Mesenchymal stem cell (in vitro differentiated cells and primary cell): Measurements from ENCODE around the gene ALDH1L2.

Experiments
- DNase-seq: peaks from one replicate; pipeline ENCODE4 v3.0.0-alpha.2; 2013
- H2AFZ ChIP-seq: one replicate; pipeline ENCODE4 v1.6.1; 2013; ENCODE audit warnings: low read depth, mild to moderate bottlenecking, control low read depth, inconsistent platforms, low read length, moderate library complexity
- H2AK5ac ChIP-seq: 2 replicates; pipeline ENCODE4 v1.6.1; 2013; ENCODE audit warnings: low read length, moderate library complexity, mild to moderate bottlenecking, inconsistent platforms; ENCODE audit not compliant: severe bottlenecking
- H2BK120ac ChIP-seq: one replicate; pipeline ENCODE4 v1.6.1; 2013; ENCODE audit warnings: low read depth, mild to moderate bottlenecking, inconsistent platforms, low read length, moderate library complexity
- H2BK12ac ChIP-seq, 2 experiments: one replicate each; pipeline ENCODE4 v1.6.1; 2013; ENCODE audit warnings: inconsistent platforms in 2 of 2, low read length in 2 of 2, mild to moderate bottlenecking in 2 of 2, moderate library complexity in 2 of 2, control low read depth in 1 of 2
- H2BK15ac ChIP-seq: one replicate; pipeline ENCODE4 v1.6.1; 2013; ENCODE audit warnings: mild to moderate bottlenecking, low read depth, inconsistent platforms; ENCODE audit not compliant: poor library complexity, severe bottlenecking
- H2BK5ac ChIP-seq: 2 replicates; pipeline ENCODE4 v1.6.1; 2013; ENCODE audit warnings: low read depth, mild to moderate bottlenecking, low read length, control low read depth, inconsistent platforms; ENCODE audit not compliant: poor library complexity, severe bottlenecking
- H3K14ac ChIP-seq, 2 experiments: one replicate each; pipeline ENCODE4 v1.6.1; 2013; ENCODE audit warnings: inconsistent platforms in 2 of 2, low read length in 2 of 2, control low read depth in 1 of 2, mild to moderate bottlenecking in 1 of 2, moderate library complexity in 1 of 2
- H3K18ac ChIP-seq, 2 experiments: one replicate each; pipeline ENCODE4 v1.6.1; 2013; ENCODE audit warnings: inconsistent platforms in 2 of 2, low read length in 2 of 2, control low read depth in 1 of 2, low read depth in 1 of 2, mild to moderate bottlenecking in 1 of 2
- H3K23ac ChIP-seq, 2 experiments: one replicate each; pipeline ENCODE4 v1.6.1; 2013; ENCODE audit warnings: inconsistent platforms in 2 of 2, low read length in 2 of 2, mild to moderate bottlenecking in 2 of 2, moderate library complexity in 2 of 2, control low read depth in 1 of 2
- H3K27ac ChIP-seq: 2 replicates; pipeline ENCODE4 v1.5.1; 2013; ENCODE audit warnings: mild to moderate bottlenecking, moderate library complexity, low read length, control low read depth, inconsistent platforms; ENCODE audit not compliant: poor library complexity, severe bottlenecking
- H3K27me3 ChIP-seq, 2 experiments: 2 replicates each; pipeline versions ENCODE4 v1.6.1 to v1.7.0; 2013; ENCODE audit warnings: low read length in 2 of 2, mild to moderate bottlenecking in 2 of 2, moderate library complexity in 2 of 2, control low read depth in 1 of 2, inconsistent platforms in 1 of 2; ENCODE audit not compliant: control insufficient read depth in 1 of 2, insufficient read depth in 1 of 2
- H3K36me3 ChIP-seq, 2 experiments: 2 replicates each; pipeline versions ENCODE4 v1.6.1 to v1.7.0; 2013; ENCODE audit warnings: low read length in 2 of 2, control low read depth in 1 of 2, inconsistent platforms in 1 of 2, low read depth in 1 of 2, mild to moderate bottlenecking in 1 of 2; ENCODE audit not compliant: insufficient read depth in 2 of 2, control insufficient read depth in 1 of 2
- H3K4ac ChIP-seq, 2 experiments: one replicate each; pipeline ENCODE4 v1.6.1; 2013; ENCODE audit warnings: inconsistent platforms in 2 of 2, low read length in 2 of 2, mild to moderate bottlenecking in 2 of 2, moderate library complexity in 2 of 2, control low read depth in 1 of 2, low read depth in 1 of 2
- H3K4me1 ChIP-seq: 2 replicates; pipeline ENCODE4 v1.6.1; 2013; ENCODE audit warnings: low read depth, low read length, control low read depth; ENCODE audit not compliant: control insufficient read depth, insufficient read depth
- H3K4me2 ChIP-seq: 2 replicates; pipeline ENCODE4 v1.6.1; 2013; ENCODE audit warnings: low read length, mild to moderate bottlenecking, inconsistent platforms; ENCODE audit not compliant: poor library complexity, severe bottlenecking
- H3K4me3 ChIP-seq, 2 experiments: 2 replicates each; pipeline versions ENCODE4 v1.5.1 to v1.7.0; 2013; ENCODE audit warnings: low read length in 2 of 2, mild to moderate bottlenecking in 2 of 2, control low read depth in 1 of 2, low read depth in 1 of 2; ENCODE audit not compliant: insufficient read depth in 1 of 2
- H3K79me1 ChIP-seq: replicated peaks from 2 replicates; pipeline ENCODE4 v1.6.1; 2013; ENCODE audit warnings: mild to moderate bottlenecking, control low read depth, low read length, inconsistent platforms; ENCODE audit not compliant: poor library complexity, severe bottlenecking
- H3K9ac ChIP-seq: 2 replicates; pipeline ENCODE4 v1.7.0; 2013; ENCODE audit warnings: mild to moderate bottlenecking, low read length, moderate library complexity
- H3K9me3 ChIP-seq: 2 replicates; pipeline ENCODE4 v1.7.0; 2013; ENCODE audit warnings: mild to moderate bottlenecking, low read length; ENCODE audit not compliant: control insufficient read depth
- H4K8ac ChIP-seq: one replicate; pipeline ENCODE4 v1.6.1; 2013; ENCODE audit warnings: inconsistent platforms, mild to moderate bottlenecking, low read length, moderate library complexity
- H4K91ac ChIP-seq: one replicate; pipeline ENCODE4 v1.6.1; 2013; ENCODE audit warnings: mild to moderate bottlenecking, low read length, inconsistent platforms
- WGBS: methylation state at CpG from one replicate; pipeline ENCODE4 v1.1.7; 2013; ENCODE audit warnings: mixed read lengths; 5-methylcytosine and 5-hydroxymethylcytosine counted together

ALDH1L2 gene

DNA sequence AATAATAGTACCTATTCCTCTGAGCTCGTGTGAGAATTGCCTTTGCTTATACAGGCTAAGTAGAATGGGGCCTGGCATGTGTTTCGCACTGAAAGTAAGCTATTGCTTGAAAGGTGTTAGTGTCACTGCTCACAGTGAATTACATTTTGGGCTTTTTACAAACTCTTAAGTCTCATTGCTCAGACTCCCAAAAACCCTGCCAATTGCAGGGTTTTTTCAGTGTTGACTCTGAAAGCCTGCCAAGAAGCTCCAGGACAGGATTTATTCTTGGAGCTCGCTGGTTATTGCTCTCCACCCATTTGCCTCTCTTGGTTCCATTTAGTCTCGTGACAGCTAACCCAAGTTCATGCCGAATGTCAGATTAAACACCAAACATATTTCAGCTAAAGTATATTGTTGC is 58.4 kb downstream of the ALDH1L2 start:
- Histone ChIP-seq H3K27ac (no peak overlapping the region), H4K91ac (no peak overlapping the region), H3K36me3 (peaks cover 3 to 67% of the 10 kb centered on the region in 2 experiments), H2AFZ (no peak overlapping the region), H3K4ac (no peak overlapping the region), H2BK15ac (no peak overlapping the region), H2BK5ac (no peak overlapping the region), H2BK12ac (no peak overlapping the region), H3K4me1 (no peaks in the 10 kb centered on the region), H3K9ac (peak overlapping the region; percentile 10), H3K18ac (no peak overlapping the region), H2BK120ac (no peak overlapping the region), H3K4me2 (no peak overlapping the region), H3K14ac (no peak overlapping the region), H3K79me1 (no peaks in the 10 kb centered on the region), H3K23ac (no peak overlapping the region), H3K4me3 (no peak overlapping the region), H4K8ac (no peak overlapping the region), H3K9me3 (no peaks in the 10 kb centered on the region), H2AK5ac (no peak overlapping the region), H3K27me3 (no peaks in the 10 kb centered on the region)
- DNase-seq, result no peak
- whole genome bisulfite sequencing, result 67% methylated on average over 4 of the region's 5 CpGs

DNA sequence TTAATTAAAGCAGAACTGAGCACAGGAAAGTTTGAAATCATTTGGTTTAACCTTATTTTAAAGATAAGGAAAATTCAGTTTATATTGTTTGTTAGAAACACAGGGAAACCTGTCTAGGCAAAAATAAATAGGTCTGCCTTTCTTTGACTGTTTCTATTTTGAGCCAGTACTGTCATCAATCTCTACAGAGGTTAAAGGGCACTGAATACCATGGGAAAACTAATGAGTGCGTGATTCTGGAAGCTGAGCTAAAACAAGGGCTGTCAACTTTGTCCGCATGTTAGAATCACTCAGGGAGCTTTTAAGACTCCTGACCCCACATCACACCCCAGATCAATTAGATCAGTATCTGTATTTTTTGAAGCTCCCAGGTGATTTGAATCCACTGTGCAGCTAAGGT is 59.3 kb downstream of the ALDH1L2 start:
- no peak overlapping the region for H2BK5ac ChIP-seq
- H3K9ac ChIP-seq, result no peak overlapping the region
- no peak overlapping the region for H2BK15ac ChIP-seq
- no peak overlapping the region for H3K4ac ChIP-seq
- H4K8ac ChIP-seq, result no peak overlapping the region
- no peak overlapping the region for H3K27ac ChIP-seq
- no peaks in the 10 kb centered on the region for H3K9me3 ChIP-seq
- no peak overlapping the region for H3K23ac ChIP-seq
- no peaks in the 10 kb centered on the region for H3K4me1 ChIP-seq
- H3K4me2 ChIP-seq, result no peak overlapping the region
- WGBS, result 47% methylated on average over 2 of the region's 2 CpGs
- no peak overlapping the region for H3K4me3 ChIP-seq
- H2BK120ac ChIP-seq, result no peak overlapping the region
- H3K36me3 ChIP-seq, result peaks cover 3 to 67% of the 10 kb centered on the region in 2 experiments
- no peak overlapping the region for H2BK12ac ChIP-seq
- peak; percentile 55 for DNase-seq
- H2AFZ ChIP-seq, result no peak overlapping the region
- H3K18ac ChIP-seq, result no peak overlapping the region
- H2AK5ac ChIP-seq, result no peak overlapping the region
- no peak overlapping the region for H3K14ac ChIP-seq
- H3K27me3 ChIP-seq, result no peaks in the 10 kb centered on the region
- no peak overlapping the region for H4K91ac ChIP-seq
- H3K79me1 ChIP-seq, result no peaks in the 10 kb centered on the region

DNA sequence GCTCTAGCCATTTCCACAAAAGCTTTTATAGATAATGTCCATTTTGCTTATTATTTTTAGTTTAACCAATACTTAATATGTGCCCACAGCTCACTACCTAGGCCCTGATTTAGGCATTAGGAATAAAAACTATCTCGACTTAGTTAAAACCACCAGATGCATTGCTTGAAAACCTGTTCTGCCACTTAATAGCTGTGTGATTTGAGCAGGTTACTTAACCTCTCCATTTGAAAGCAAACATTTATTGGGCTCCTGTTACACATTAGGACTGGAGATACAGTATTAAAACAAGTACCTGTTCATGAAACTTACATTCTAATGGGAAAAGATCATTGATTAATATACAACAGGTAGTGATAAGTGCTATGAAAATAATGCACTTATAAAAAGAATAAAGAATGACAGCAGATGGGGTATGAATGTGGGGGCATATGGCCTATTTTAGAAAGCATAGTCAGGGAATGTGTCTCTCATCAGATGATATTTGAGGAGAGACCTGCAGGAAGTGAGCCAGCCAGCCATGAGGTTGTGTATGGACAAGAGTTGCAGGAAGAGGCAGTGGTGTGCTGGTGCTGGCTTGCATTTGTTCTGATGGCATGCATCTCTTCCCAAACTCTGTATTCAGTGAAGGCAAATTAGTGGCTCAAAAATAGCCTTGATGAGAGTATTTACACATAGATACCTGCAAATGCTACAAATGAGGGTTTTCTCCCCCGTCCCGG is 63.9 kb downstream of the ALDH1L2 start:
- Histone ChIP-seq H3K4ac (no peak overlapping the region), H3K27me3 (no peaks in the 10 kb centered on the region), H3K4me1 (no peaks in the 10 kb centered on the region), H3K18ac (no peak overlapping the region), H3K9me3 (no peaks in the 10 kb centered on the region), H3K14ac (no peak overlapping the region), H3K36me3 (peaks cover 7 to 67% of the 10 kb centered on the region in 2 experiments), H2BK12ac (no peak overlapping the region), H3K79me1 (peaks cover 2% of the 10 kb centered on the region), H3K4me3 (no peak overlapping the region), H4K91ac (no peak overlapping the region), H2AK5ac (no peak overlapping the region), H3K23ac (no peak overlapping the region), H2AFZ (no peak overlapping the region), H2BK5ac (no peak overlapping the region), H3K27ac (no peak overlapping the region), H2BK120ac (no peak overlapping the region), H4K8ac (no peak overlapping the region), H3K9ac (no peak overlapping the region), H3K4me2 (no peak overlapping the region), H2BK15ac (no peak overlapping the region)
- WGBS, result 97% methylated on average over 3 of the region's 3 CpGs
- no peak for DNase-seq

DNA sequence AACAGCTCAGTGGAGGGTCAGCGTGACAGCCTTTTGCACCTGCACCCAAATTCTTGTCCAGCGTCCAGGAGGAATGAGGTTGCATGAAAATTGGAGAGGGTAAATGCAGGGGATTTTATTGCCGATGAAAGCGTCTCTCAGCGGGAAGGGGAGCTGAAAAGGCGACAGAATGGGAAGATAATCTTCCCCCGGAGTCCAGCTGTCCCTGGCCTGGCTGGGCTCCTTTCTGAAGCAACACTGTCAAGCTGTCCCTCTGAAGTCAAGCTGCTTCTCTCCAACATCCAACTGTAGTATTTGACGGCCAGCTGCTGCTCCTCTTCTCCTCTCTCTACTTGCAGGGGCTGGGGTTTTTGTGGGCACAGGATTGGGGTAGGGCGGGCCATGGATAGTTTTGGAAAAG is 65.5 kb downstream of the ALDH1L2 start:
- Histone ChIP-seq H3K4ac (no peak overlapping the region), H3K9ac (no peak overlapping the region), H3K14ac (no peak overlapping the region), H3K27me3 (no peaks in the 10 kb centered on the region), H3K36me3 (peaks cover 7 to 61% of the 10 kb centered on the region in 2 experiments), H3K4me1 (peaks cover under 1% of the 10 kb centered on the region), H4K91ac (no peak overlapping the region), H2BK120ac (no peak overlapping the region), H3K4me2 (no peak overlapping the region), H2BK15ac (no peak overlapping the region), H3K79me1 (peaks cover 2% of the 10 kb centered on the region), H3K23ac (no peak overlapping the region), H2BK5ac (no peak overlapping the region), H2BK12ac (no peak overlapping the region), H3K27ac (no peak overlapping the region), H2AFZ (no peak overlapping the region), H2AK5ac (no peak overlapping the region), H4K8ac (no peak overlapping the region), H3K4me3 (no peak overlapping the region), H3K9me3 (no peaks in the 10 kb centered on the region), H3K18ac (no peak overlapping the region)
- no peak for DNase-seq
- 93% methylated on average over 9 of the region's 9 CpGs for WGBS
